WI38 (cell line): ENCODE results near the gene LCE1B.

Experiments
- H3K4me3 ChIP-seq: 2 replicates; pipeline ENCODE4 v1.5.1; 2011; ENCODE audit warnings: low read depth, mild to moderate bottlenecking, control low read depth, low read length
- CTCF ChIP-seq: IDR thresholded peaks from 2 replicates; pipeline ENCODE4 v1.5.1; 2012; ENCODE audit warnings: low read depth, mild to moderate bottlenecking, control low read depth, low read length

The LCE1B gene

GRCh38 chr1:152859696-152860095, 47.9 kb downstream of the LCE1B start, which contains the start of gene LCE7A:
Gene LCE7A (plus strand): TSS chr1:152859996. CDS start chr1:152860698, 702 bp downstream.
- no peak within 1 kb of the TSS for H3K4me3 ChIP-seq
- no peak for TF ChIP-seq CTCF

- no peak overlapping the region for H3K4me3 ChIP-seq
- no peak for TF ChIP-seq CTCF
These were observed 48.4 kb downstream of the LCE1B start for GRCh38 chr1:152860129-152860528.

GRCh38 chr1:152861374-152861773, 49.6 kb downstream of the LCE1B start:
- no peak overlapping the region for H3K4me3 ChIP-seq
- TF ChIP-seq CTCF, result no peak
